Activated CD4-positive, alpha-beta memory T cell treated with anti-CD3 and anti-CD28 coated beads for 36 hours (primary cell): ENCODE data around the gene EHBP1L1. TPM values are rescaled to one million over a fixed set of nuclear protein-coding genes. Genes with fewer than 3 reads are reported as not detected.
A peak's percentile ranks its signal among the peaks of the same experiment; 100 is the strongest.

Source experiments
- CTCF ChIA-PET: fragments of 350-600 bp; sonication (Branson Sonifier 250); formaldehyde crosslinking; loops from one replicate; lab custom pipeline; 2021; ENCODE audit warnings: antibody characterized with exemption, inconsistent platforms; lab: Charles Lee
- POLR2A ChIA-PET: fragments of 350-600 bp; sonication (Branson Sonifier 250); formaldehyde crosslinking; loops from one replicate; lab custom pipeline; 2021; ENCODE audit warnings: antibody characterized with exemption; lab: Charles Lee
- DNase-seq: peaks from one replicate; pipeline ENCODE4 v3.0.0-alpha.2; 2020
- H3K27ac Mint-ChIP-seq: one replicate; pipeline ENCODE4 v1.8.0; 2021; ENCODE audit warnings: mixed read lengths
- H3K27me3 Mint-ChIP-seq: one replicate; pipeline ENCODE4 v1.8.0; 2021; ENCODE audit warnings: mixed read lengths
- H3K36me3 Mint-ChIP-seq: one replicate; pipeline ENCODE4 v1.8.0; 2021; ENCODE audit warnings: mixed read lengths
- H3K4me1 Mint-ChIP-seq: one replicate; pipeline ENCODE4 v1.8.0; 2021; ENCODE audit warnings: low read depth, mixed read lengths
- H3K4me3 Mint-ChIP-seq: one replicate; pipeline ENCODE4 v1.8.0; 2021; ENCODE audit warnings: mild to moderate bottlenecking, mixed read lengths
- H3K9me3 Mint-ChIP-seq: one replicate; pipeline ENCODE4 v1.8.0; 2021; ENCODE audit warnings: mixed read lengths
- intact Hi-C: fragments of 100-400 bp; cut with micrococcal nuclease; formaldehyde crosslinking; loops from one replicate; pipeline ENCODE4 v1.15.1; 2023
- total RNA-seq, 2 experiments: library from RNA; stranded (reverse); gene quantifications; one replicate each; pipeline ENCODE4 v1.2.3, GENCODE V29; 2021

EHBP1L1 gene
- total RNA-seq: 100 to 1,000 TPM; 137 to 141 TPM

- no peaks in the 10 kb centered on the region for H3K9me3 Mint-ChIP-seq
- peak within 1 kb of the TSS; percentile 90 for H3K4me3 Mint-ChIP-seq
- POLR2A ChIA-PET: interaction anchor here (0.7 to 3.7 kb wide), 13 partner anchors 8 to 157 kb away, joined by 3 to 68 read pairs (median 5); partner anchors contain the start of genes KCNK7, MAP3K11, NEAT1 and PCNX3
- peak within 1 kb of the TSS; percentile 93 for H3K27ac Mint-ChIP-seq
- peaks cover 41% of the 10 kb centered on the region for H3K36me3 Mint-ChIP-seq
- CTCF ChIA-PET: interaction anchor here (0.5 to 8.9 kb wide), 6 partner anchors 13 to 284 kb away, joined by 3 to 176 read pairs (median 4); partner anchors contain the start of gene MUS81
- DNase-seq: peak; percentile 87
- H3K4me1 Mint-ChIP-seq: peaks cover 47% of the 10 kb centered on the region
- no peaks in the 10 kb centered on the region for H3K27me3 Mint-ChIP-seq
- intact Hi-C loops: loop anchor here (1.0 to 2.0 kb wide), 4 partner anchors 40 to 283 kb away; partner anchors contain the start of genes CFL1, PCNX3 and SIPA1
Measured at GRCh38 chr11:65575568-65576231, at the start of gene EHBP1L1. TSS of gene EHBP1L1 (plus strand) at chr11:65576053. CDS start at chr11:65576303, 250 bp downstream.

- H3K4me1 Mint-ChIP-seq: peaks cover 54% of the 10 kb centered on the region
- CTCF ChIA-PET: interaction anchor here (3.7 kb wide), 1 partner anchor 14 kb away, joined by 30 read pairs; no protein-coding TSS in a partner anchor
- H3K27ac Mint-ChIP-seq: no peak overlapping the region
- H3K36me3 Mint-ChIP-seq: peaks cover 27% of the 10 kb centered on the region
- POLR2A ChIA-PET: no interaction called here
- H3K27me3 Mint-ChIP-seq: no peaks in the 10 kb centered on the region
- peak overlapping the region; percentile 84 for H3K4me3 Mint-ChIP-seq
- intact Hi-C loops: no loop called here
- DNase-seq: no peak
- no peaks in the 10 kb centered on the region for H3K9me3 Mint-ChIP-seq
Measured at GRCh38 chr11:65526744-65527143, 49.1 kb upstream of the EHBP1L1 start.

GRCh38 chr11:65528819-65529350 is 47.0 kb upstream of the EHBP1L1 start:
- peak overlapping the region; percentile 64 for H3K27ac Mint-ChIP-seq
- H3K27me3 Mint-ChIP-seq: no peaks in the 10 kb centered on the region
- no peak for DNase-seq
- intact Hi-C loops: no loop called here
- ChIA-PET CTCF (interaction anchor here (3.8 kb wide), 1 partner anchor 12 kb away, joined by 34 read pairs; no protein-coding TSS in a partner anchor), POLR2A (interaction anchor here (1.0 to 1.3 kb wide), 2 partner anchors 10 to 104 kb away, joined by 3 to 5 read pairs; no protein-coding TSS in a partner anchor)
- H3K36me3 Mint-ChIP-seq: peaks cover 29% of the 10 kb centered on the region
- H3K4me1 Mint-ChIP-seq: peaks cover 34% of the 10 kb centered on the region
- no peak overlapping the region for H3K4me3 Mint-ChIP-seq
- no peaks in the 10 kb centered on the region for H3K9me3 Mint-ChIP-seq

- H3K27ac Mint-ChIP-seq: no peak overlapping the region
- peaks cover 27% of the 10 kb centered on the region for H3K4me1 Mint-ChIP-seq
- intact Hi-C loops: no loop called here
- H3K27me3 Mint-ChIP-seq: no peaks in the 10 kb centered on the region
- H3K36me3 Mint-ChIP-seq: peaks cover 29% of the 10 kb centered on the region
- no peaks in the 10 kb centered on the region for H3K9me3 Mint-ChIP-seq
- no peak for DNase-seq
- H3K4me3 Mint-ChIP-seq: no peak overlapping the region
- POLR2A ChIA-PET: interaction anchor here (1.2 kb wide), 1 partner anchor 23 kb away, joined by 3 read pairs; no protein-coding TSS in a partner anchor
- CTCF ChIA-PET: interaction anchor here (1.2 to 3.8 kb wide), 4 partner anchors 9 to 42 kb away, joined by 3 to 34 read pairs (median 4); partner anchors contain the start of genes FAM89B and ZNRD2
Measured at GRCh38 chr11:65529475-65530156, 46.2 kb upstream of the EHBP1L1 start.

- ChIA-PET CTCF (interaction anchor here (1.0 to 3.8 kb wide), 5 partner anchors 9 to 516 kb away, joined by 3 to 34 read pairs (median 4); partner anchors contain the start of genes FAM89B and ZNRD2), POLR2A (interaction anchor here (0.9 to 1.2 kb wide), 2 partner anchors 24 to 46 kb away, joined by 3 to 5 read pairs; partner anchors contain the start of gene EHBP1L1)
- H3K27me3 Mint-ChIP-seq: no peaks in the 10 kb centered on the region
- no peak overlapping the region for H3K4me3 Mint-ChIP-seq
- peak; percentile 40 for DNase-seq
- no peaks in the 10 kb centered on the region for H3K9me3 Mint-ChIP-seq
- intact Hi-C loops: no loop called here
- peaks cover 29% of the 10 kb centered on the region for H3K36me3 Mint-ChIP-seq
- no peak overlapping the region for H3K27ac Mint-ChIP-seq
- H3K4me1 Mint-ChIP-seq: peaks cover 26% of the 10 kb centered on the region
Measured at GRCh38 chr11:65530157-65530496, 45.7 kb upstream of the EHBP1L1 start.

GRCh38 chr11:65532388-65533064 is 43.3 kb upstream of the EHBP1L1 start:
- CTCF ChIA-PET: interaction anchor here (1.2 kb wide), 1 partner anchor 61 kb away, joined by 3 read pairs; no protein-coding TSS in a partner anchor

GRCh38 chr11:65535102-65535501 is 40.8 kb upstream of the EHBP1L1 start:
- Mint-ChIP-seq H3K9me3 (no peaks in the 10 kb centered on the region), H3K27me3 (no peaks in the 10 kb centered on the region), H3K4me1 (no peaks in the 10 kb centered on the region), H3K36me3 (peaks cover 21% of the 10 kb centered on the region), H3K27ac (no peak overlapping the region), H3K4me3 (no peak overlapping the region)
- CTCF ChIA-PET: no interaction called here
- intact Hi-C loops: no loop called here
- no peak for DNase-seq
- POLR2A ChIA-PET: interaction anchor here (1.0 kb wide), 1 partner anchor 10 kb away, joined by 3 read pairs; the partner anchor contains the start of gene SCYL1

More at GRCh38 chr11:65532388-65533064, 43.3 kb upstream of the EHBP1L1 start:
- intact Hi-C loops: no loop called here
- Mint-ChIP-seq H3K4me1 (peaks cover 10% of the 10 kb centered on the region), H3K36me3 (peaks cover 26% of the 10 kb centered on the region), H3K9me3 (no peaks in the 10 kb centered on the region), H3K27ac (no peak overlapping the region), H3K27me3 (no peaks in the 10 kb centered on the region), H3K4me3 (no peak overlapping the region)
- POLR2A ChIA-PET: no interaction called here
- DNase-seq: no peak

- H3K27me3 Mint-ChIP-seq: no peaks in the 10 kb centered on the region
- H3K4me3 Mint-ChIP-seq: no peak overlapping the region
- H3K9me3 Mint-ChIP-seq: no peaks in the 10 kb centered on the region
- peaks cover 10% of the 10 kb centered on the region for H3K36me3 Mint-ChIP-seq
- no peak overlapping the region for H3K27ac Mint-ChIP-seq
- POLR2A ChIA-PET: interaction anchor here (0.6 to 0.7 kb wide), 2 partner anchors 116 to 1892 kb away, joined by 3 to 4 read pairs; partner anchors contain the start of gene RPS6KB2
- CTCF ChIA-PET: interaction anchor here (0.9 kb wide), 1 partner anchor 52 kb away, joined by 3 read pairs; no protein-coding TSS in a partner anchor
- peaks cover 5% of the 10 kb centered on the region for H3K4me1 Mint-ChIP-seq
- intact Hi-C loops: no loop called here
- DNase-seq: no peak
Measured at GRCh38 chr11:65536412-65537295, 39.2 kb upstream of the EHBP1L1 start.

- no peaks in the 10 kb centered on the region for H3K27me3 Mint-ChIP-seq
- H3K27ac Mint-ChIP-seq: no peak overlapping the region
- peaks cover 7% of the 10 kb centered on the region for H3K36me3 Mint-ChIP-seq
- H3K4me3 Mint-ChIP-seq: no peak overlapping the region
- peaks cover 10% of the 10 kb centered on the region for H3K4me1 Mint-ChIP-seq
- ChIA-PET CTCF (no interaction called here), POLR2A (interaction anchor here (0.6 to 1.9 kb wide), 2 partner anchors 12 to 170 kb away, joined by 5 to 7 read pairs; partner anchors contain the start of gene SCYL1)
- no peak for DNase-seq
- intact Hi-C loops: no loop called here
- H3K9me3 Mint-ChIP-seq: no peaks in the 10 kb centered on the region
Measured at GRCh38 chr11:65537296-65537597, 38.6 kb upstream of the EHBP1L1 start.

- intact Hi-C loops: no loop called here
- peaks cover 7% of the 10 kb centered on the region for H3K36me3 Mint-ChIP-seq
- no peaks in the 10 kb centered on the region for H3K27me3 Mint-ChIP-seq
- H3K4me3 Mint-ChIP-seq: no peak overlapping the region
- CTCF ChIA-PET: no interaction called here
- no peak for DNase-seq
- POLR2A ChIA-PET: interaction anchor here (0.6 to 1.9 kb wide), 2 partner anchors 13 to 171 kb away, joined by 5 to 7 read pairs; partner anchors contain the start of gene SCYL1
- no peaks in the 10 kb centered on the region for H3K9me3 Mint-ChIP-seq
- H3K4me1 Mint-ChIP-seq: peaks cover 10% of the 10 kb centered on the region
- no peak overlapping the region for H3K27ac Mint-ChIP-seq
Measured at GRCh38 chr11:65537620-65538231, 38.1 kb upstream of the EHBP1L1 start.
